CD14-positive monocyte (primary cell): ENCODE results near the gene SDE2. TPM values are rescaled to one million over a fixed set of nuclear protein-coding genes. Genes with fewer than 3 reads are reported as not detected.
"Not testable (repeated sequence)": the region's sequence is repeated elsewhere in the genome, so short reads cannot be mapped to it uniquely, and the experiment has no call there.

ENCODE experiments used
- DNase-seq, 3 donors: peaks; one replicate each; pipeline ENCODE4 v3.0.0-alpha.2; 2011 to 2022
- H2AFZ ChIP-seq: 2 replicates; pipeline ENCODE4 v1.6.0; 2012; ENCODE audit warnings: mild to moderate bottlenecking, low read depth, low read length, inconsistent platforms; ENCODE audit not compliant: insufficient read depth, poor library complexity, severe bottlenecking
- H3K27ac ChIP-seq, 2 donors: 1 replicate in 1 of 2; 2 replicates in 1 of 2; pipeline ENCODE4 v1.5.1; 2012 to 2013; ENCODE audit warnings: low read length in 2 of 2, control low read depth in 1 of 2, inconsistent platforms in 1 of 2, low read depth in 1 of 2, mild to moderate bottlenecking in 1 of 2
- H3K27me3 ChIP-seq, 2 donors: one replicate each; pipeline versions ENCODE4 v1.6.0 to v1.6.1; 2011 to 2013; ENCODE audit warnings: low read length in 2 of 2; ENCODE audit not compliant: control insufficient read depth in 2 of 2, insufficient read depth in 2 of 2
- H3K36me3 ChIP-seq, 2 donors: replicated peaks in 1 of 2; 1 replicate in 1 of 2; 2 replicates in 1 of 2; pipeline versions ENCODE4 v1.5.1 to v1.6.1; 2012 to 2013; ENCODE audit warnings: low read length in 2 of 2, control low read depth in 1 of 2, inconsistent platforms in 1 of 2, mild to moderate bottlenecking in 1 of 2; ENCODE audit not compliant: insufficient read depth in 2 of 2, control insufficient read depth in 1 of 2
- H3K4me1 ChIP-seq, 2 donors: 1 replicate in 1 of 2; 2 replicates in 1 of 2; pipeline versions ENCODE4 v1.5.1 to v1.6.1; 2012 to 2013; ENCODE audit warnings: low read length in 2 of 2, control low read depth in 1 of 2, inconsistent platforms in 1 of 2, mild to moderate bottlenecking in 1 of 2, moderate library complexity in 1 of 2; ENCODE audit not compliant: insufficient read depth in 2 of 2, control insufficient read depth in 1 of 2
- H3K4me2 ChIP-seq: replicated peaks from 2 replicates; pipeline ENCODE3; 2012; ENCODE audit warnings: low read length, moderate library complexity, mild to moderate bottlenecking; ENCODE audit not compliant: poor library complexity, severe bottlenecking; ENCODE audit errors: extremely low read depth
- H3K4me3 ChIP-seq, 3 experiments: fragments of 200-600 bp in 1 of 3; sonication (generic) in 1 of 3; replicated peaks in 1 of 3; 1 replicate in 2 of 3; 2 replicates in 1 of 3; pipeline ENCODE4 v1.5.1; 2011 to 2013; ENCODE audit warnings: low read length in 3 of 3, mild to moderate bottlenecking in 3 of 3, control low read depth in 2 of 3, low read depth in 2 of 3, inconsistent platforms in 1 of 3, moderate library complexity in 1 of 3
- H3K79me2 ChIP-seq: 2 replicates; pipeline ENCODE4 v1.6.0; 2012; ENCODE audit warnings: mild to moderate bottlenecking, control low read depth, inconsistent platforms, low read length, moderate library complexity; ENCODE audit not compliant: insufficient read depth
- H3K9ac ChIP-seq: 2 replicates; pipeline ENCODE4 v1.6.0; 2017; ENCODE audit warnings: low read length, mild to moderate bottlenecking; ENCODE audit not compliant: insufficient read depth, poor library complexity, severe bottlenecking
- H3K9me3 ChIP-seq, 2 donors: replicated peaks in 1 of 2; 1 replicate in 1 of 2; 2 replicates in 1 of 2; pipeline versions ENCODE4 v1.5.1 to v1.6.1; 2012 to 2013; ENCODE audit warnings: low read length in 2 of 2, control low read depth in 1 of 2; ENCODE audit not compliant: control insufficient read depth in 1 of 2, insufficient read depth in 1 of 2
- H4K20me1 ChIP-seq: 2 replicates; pipeline ENCODE4 v1.6.0; 2012; ENCODE audit warnings: mild to moderate bottlenecking, low read length, control low read depth, moderate library complexity; ENCODE audit not compliant: insufficient read depth
- H3K27ac Mint-ChIP-seq, 7 donors: one replicate each; pipeline ENCODE4 v1.8.0; 2020; ENCODE audit warnings: mild to moderate bottlenecking in 7 of 7, mixed read lengths in 7 of 7, moderate library complexity in 6 of 7, inconsistent platforms in 2 of 7
- H3K27me3 Mint-ChIP-seq, 3 donors: one replicate each; pipeline ENCODE4 v1.8.0; 2021 to 2022; ENCODE audit warnings: low read depth in 3 of 3, mild to moderate bottlenecking in 3 of 3, mixed read lengths in 3 of 3, moderate library complexity in 3 of 3, inconsistent platforms in 1 of 3
- H3K36me3 Mint-ChIP-seq, 2 donors: one replicate each; pipeline ENCODE4 v1.8.0; 2020; ENCODE audit warnings: mixed read lengths in 2 of 2, inconsistent platforms in 1 of 2, mild to moderate bottlenecking in 1 of 2
- H3K4me1 Mint-ChIP-seq: one replicate; pipeline ENCODE4 v1.8.0; 2020; ENCODE audit warnings: mild to moderate bottlenecking, mixed read lengths
- H3K4me3 Mint-ChIP-seq, 2 donors: one replicate each; pipeline ENCODE4 v1.8.0; 2020; ENCODE audit warnings: mild to moderate bottlenecking in 2 of 2, mixed read lengths in 2 of 2, moderate library complexity in 1 of 2
- H3K9me3 Mint-ChIP-seq, 7 donors: one replicate each; pipeline ENCODE4 v1.8.0; 2020 to 2022; ENCODE audit warnings: mixed read lengths in 7 of 7, mild to moderate bottlenecking in 6 of 7, moderate library complexity in 6 of 7, inconsistent platforms in 2 of 7
- WGBS: methylation state at CpG from one replicate; pipeline ENCODE4 v1.1.5; 2013; ENCODE audit warnings: missing lambda C conversion rate; ENCODE audit not compliant: insufficient coverage; 5-methylcytosine and 5-hydroxymethylcytosine counted together
- intact Hi-C, 2 donors: fragments of 100-400 bp; cut with micrococcal nuclease; formaldehyde crosslinking; loops; one replicate each; pipeline versions ENCODE4 v1.15.0 to v1.15.1; 2023
- polyA plus RNA-seq, 3 donors: library from polyadenylated mRNA; depleted of rRNA in 1 of 3; unstranded in 2 of 3; stranded (reverse) in 1 of 3; fragments of 300-500 nt in 2 of 3; fragments of >200 nt in 1 of 3; fragmentation: Illumina TruSeq in 2 of 3; gene quantifications; 1 replicate in 2 of 3; 2 replicates in 1 of 3; pipeline ENCODE4 v1.2.3, GENCODE V29; 2012 to 2021
- TF ChIP-seq, protein P1 (sequence below): fragments of 200-600 bp; IDR thresholded peaks from one replicate; pipeline ENCODE4 v1.8.0; 2022; ENCODE audit warnings: antibody characterized with exemption, mild to moderate bottlenecking

SDE2 gene
- polyA plus RNA-seq, 3 donors, result 6.8 to 18.0 (median 8.4) TPM

DNA sequence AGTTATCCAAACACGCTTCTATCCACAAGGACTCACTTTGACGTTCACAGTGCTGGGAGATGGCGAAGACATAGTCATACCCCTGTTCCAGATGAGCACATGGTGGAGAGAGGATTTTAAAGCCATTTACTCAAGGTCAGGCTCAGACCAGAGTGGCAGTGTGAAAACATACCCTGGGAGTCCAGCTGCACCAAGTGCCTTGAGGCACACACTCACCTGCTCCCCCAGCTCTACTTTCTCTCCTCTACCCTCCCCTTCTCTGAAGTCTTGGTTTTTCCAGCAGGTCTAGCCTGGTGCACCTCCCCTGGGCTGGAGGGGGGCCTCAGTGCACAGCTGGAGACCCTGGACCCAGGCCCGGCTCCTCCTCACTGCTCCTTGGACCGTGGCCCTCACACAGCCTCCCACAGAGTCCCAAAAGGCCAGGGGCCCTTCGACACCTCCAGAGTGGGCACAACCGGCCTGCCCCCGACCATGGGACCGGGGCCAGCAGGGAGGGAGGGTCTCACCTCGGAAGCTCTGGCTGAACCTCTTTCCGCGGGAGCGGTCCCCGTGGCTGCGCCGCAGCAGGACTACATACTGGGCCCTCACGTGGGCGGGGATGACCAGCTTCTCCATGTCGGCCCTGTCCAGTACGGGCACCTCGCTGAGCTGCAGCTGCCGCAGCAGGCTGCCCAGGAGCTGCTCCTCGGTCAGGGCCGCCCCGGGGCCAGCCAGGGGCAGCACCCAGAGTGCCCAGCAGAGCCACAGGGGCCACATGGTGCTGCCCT is 58.6 kb downstream of the SDE2 start:
- no peak overlapping the region for H3K27ac Mint-ChIP-seq
- WGBS, result 97% methylated on average over 22 of the region's 25 CpGs
- DNase-seq, result no peak
- H3K9me3 ChIP-seq, result no peaks in the 10 kb centered on the region
- no peaks in the 10 kb centered on the region for H3K9me3 Mint-ChIP-seq
- H3K4me2 ChIP-seq, result no peak overlapping the region
- TF ChIP-seq, protein P1, sequence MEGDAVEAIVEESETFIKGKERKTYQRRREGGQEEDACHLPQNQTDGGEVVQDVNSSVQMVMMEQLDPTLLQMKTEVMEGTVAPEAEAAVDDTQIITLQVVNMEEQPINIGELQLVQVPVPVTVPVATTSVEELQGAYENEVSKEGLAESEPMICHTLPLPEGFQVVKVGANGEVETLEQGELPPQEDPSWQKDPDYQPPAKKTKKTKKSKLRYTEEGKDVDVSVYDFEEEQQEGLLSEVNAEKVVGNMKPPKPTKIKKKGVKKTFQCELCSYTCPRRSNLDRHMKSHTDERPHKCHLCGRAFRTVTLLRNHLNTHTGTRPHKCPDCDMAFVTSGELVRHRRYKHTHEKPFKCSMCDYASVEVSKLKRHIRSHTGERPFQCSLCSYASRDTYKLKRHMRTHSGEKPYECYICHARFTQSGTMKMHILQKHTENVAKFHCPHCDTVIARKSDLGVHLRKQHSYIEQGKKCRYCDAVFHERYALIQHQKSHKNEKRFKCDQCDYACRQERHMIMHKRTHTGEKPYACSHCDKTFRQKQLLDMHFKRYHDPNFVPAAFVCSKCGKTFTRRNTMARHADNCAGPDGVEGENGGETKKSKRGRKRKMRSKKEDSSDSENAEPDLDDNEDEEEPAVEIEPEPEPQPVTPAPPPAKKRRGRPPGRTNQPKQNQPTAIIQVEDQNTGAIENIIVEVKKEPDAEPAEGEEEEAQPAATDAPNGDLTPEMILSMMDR, result no peak
- no peaks in the 10 kb centered on the region for H3K27me3 ChIP-seq
- H3K4me3 Mint-ChIP-seq, result no peak overlapping the region
- H3K36me3 Mint-ChIP-seq, result no peaks in the 10 kb centered on the region
- H3K27ac ChIP-seq, result no peak overlapping the region
- H3K27me3 Mint-ChIP-seq, result peaks cover 2 to 7% (median 5%) of the 10 kb centered on the region in 3 donors
- H4K20me1 ChIP-seq, result no peaks in the 10 kb centered on the region
- H3K79me2 ChIP-seq, result no peaks in the 10 kb centered on the region
- H3K9ac ChIP-seq, result no peak overlapping the region
- intact Hi-C loops, result no loop called here
- no peak overlapping the region for H2AFZ ChIP-seq
- H3K4me3 ChIP-seq, result no peak overlapping the region
- peaks cover 8% of the 10 kb centered on the region for H3K4me1 Mint-ChIP-seq
- H3K36me3 ChIP-seq, result no peaks in the 10 kb centered on the region
- no peaks in the 10 kb centered on the region for H3K4me1 ChIP-seq

DNA sequence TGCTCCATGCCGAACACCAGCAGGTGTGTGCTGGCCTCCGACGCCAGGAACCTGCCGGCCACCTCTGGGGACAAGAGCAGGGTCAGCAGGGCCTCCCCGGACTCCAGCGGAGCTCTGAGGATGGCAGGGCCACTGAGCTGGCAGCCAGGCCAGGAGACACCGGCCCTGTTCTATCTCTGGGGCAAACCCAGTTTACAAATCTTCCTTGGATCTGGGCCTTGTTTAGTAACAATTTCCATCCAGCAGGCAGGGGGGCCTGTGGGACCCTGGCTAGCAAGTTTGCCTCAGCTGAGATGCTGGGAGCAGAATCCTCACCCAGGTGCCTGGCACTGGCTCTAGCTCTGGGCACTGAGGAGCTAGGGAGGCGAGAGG is 59.2 kb downstream of the SDE2 start:
- H3K9me3 ChIP-seq, H3K4me3 Mint-ChIP-seq, H3K27ac Mint-ChIP-seq, H3K4me1 ChIP-seq, DNase-seq, H3K27me3 Mint-ChIP-seq, H3K4me2 ChIP-seq, H4K20me1 ChIP-seq, H3K36me3 ChIP-seq, intact Hi-C loops, H3K27me3 ChIP-seq, H3K36me3 Mint-ChIP-seq, H3K9me3 Mint-ChIP-seq, H3K27ac ChIP-seq, H3K9ac ChIP-seq, H3K79me2 ChIP-seq, H3K4me3 ChIP-seq, H3K4me1 Mint-ChIP-seq, H2AFZ ChIP-seq: not testable (repeated sequence)
- WGBS, result 99% methylated on average over 8 of the region's 8 CpGs

DNA sequence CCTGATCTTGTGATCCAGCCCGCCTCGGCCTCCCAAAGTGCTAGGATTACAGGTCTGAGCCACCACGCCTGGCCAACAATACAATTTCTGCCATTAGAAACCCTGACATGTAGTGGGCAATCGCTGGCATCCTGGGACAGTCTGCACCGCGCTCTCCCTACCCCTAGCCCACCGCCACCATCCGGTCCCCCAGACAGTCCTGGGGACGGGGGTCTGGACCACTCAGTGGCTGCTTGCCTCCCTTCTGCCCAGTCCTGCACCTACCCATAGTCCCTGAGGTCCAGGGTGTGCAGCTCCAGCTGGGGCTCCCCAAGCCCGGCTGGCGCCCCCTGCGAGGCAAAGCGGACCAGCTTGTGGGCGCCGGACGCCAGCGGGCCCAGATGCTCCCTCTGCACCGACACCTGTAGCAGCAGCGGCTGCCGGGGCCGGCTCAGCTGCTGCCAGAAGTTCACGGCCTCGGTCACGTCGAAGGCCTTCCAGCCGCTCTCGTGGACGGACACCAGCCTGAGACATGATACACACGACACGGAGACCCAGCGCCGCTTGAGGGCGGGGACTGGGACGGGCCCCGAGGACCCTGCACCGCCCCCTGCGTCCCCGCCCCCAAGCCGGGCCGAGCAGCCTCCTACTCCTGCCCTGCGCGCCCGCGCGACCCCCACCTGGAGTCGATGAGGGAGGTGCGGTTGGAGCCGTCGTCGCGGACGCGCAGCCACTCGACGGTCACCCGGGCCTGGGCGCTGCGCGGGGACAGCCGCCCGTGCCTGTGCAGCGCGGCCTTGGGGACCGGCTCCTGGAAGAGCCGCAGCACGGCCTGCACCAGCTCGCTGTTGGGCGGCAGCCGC is 59.8 kb downstream of the SDE2 start:
- H3K4me1 Mint-ChIP-seq, H3K27ac ChIP-seq, H3K27me3 Mint-ChIP-seq, H3K4me1 ChIP-seq, H3K36me3 Mint-ChIP-seq, H3K36me3 ChIP-seq, H3K27ac Mint-ChIP-seq, H2AFZ ChIP-seq, intact Hi-C loops, DNase-seq, H3K4me3 ChIP-seq, H3K79me2 ChIP-seq, H3K9me3 ChIP-seq, H3K9ac ChIP-seq, H3K27me3 ChIP-seq, H4K20me1 ChIP-seq, H3K9me3 Mint-ChIP-seq, H3K4me2 ChIP-seq: not testable (repeated sequence)
- H3K4me3 Mint-ChIP-seq, result peak overlapping the region in 1 of 2 donors; percentile 4
- WGBS, result 56% methylated on average over 24 of the region's 69 CpGs
